ENCODE measurements around the gene TBC1D22A. TPM values are rescaled to one million over a fixed set of nuclear protein-coding genes. Genes with fewer than 3 reads are reported as not detected.

The TBC1D22A gene
- polyA plus RNA-seq, 1 of the 3 experiments (the other 2 are of a cell fraction) = 16.5 TPM

DNA sequence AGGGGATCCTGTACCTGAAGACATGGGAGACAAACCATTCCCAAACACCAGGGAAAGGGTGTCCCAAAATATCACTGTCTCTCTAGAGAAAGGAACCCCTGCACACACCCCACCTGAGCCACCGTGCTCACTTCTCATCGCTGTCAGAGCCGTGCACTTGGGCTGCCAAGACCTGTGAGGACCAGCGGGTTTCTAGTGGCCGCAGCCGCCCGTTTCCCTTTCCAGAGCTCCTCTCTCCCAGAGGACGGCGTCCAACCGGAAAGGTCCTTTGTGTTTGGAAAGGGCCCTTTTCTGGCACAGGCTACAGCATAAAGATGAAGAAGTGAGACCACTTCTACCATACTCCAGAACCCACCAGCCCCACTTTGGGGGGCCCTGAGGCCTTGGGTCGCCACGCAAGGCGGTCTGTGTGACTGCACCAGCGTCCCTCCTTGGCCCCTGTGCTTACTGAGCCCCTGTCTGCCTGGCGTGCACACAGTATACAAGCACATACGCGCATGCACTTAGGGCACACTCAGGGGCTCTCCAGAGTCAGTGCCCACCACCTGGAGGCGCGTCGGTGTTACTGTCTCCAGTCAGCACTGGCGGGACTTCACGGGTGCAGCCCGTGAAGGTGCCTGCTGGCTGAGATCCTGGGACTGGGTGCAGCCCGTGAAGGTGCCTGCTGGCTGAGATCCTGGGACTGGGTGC, 381.8 kb downstream of the TBC1D22A start:
- Histone ChIP-seq H3K36me3 (replicated peaks in 1 of 2; ENCODE audit: control insufficient read depth in 1 of 2, insufficient read depth in 2 of 2, low read length in 1 of 2) (no peaks in the 10 kb centered on the region), H3K4me3 (ENCODE audit: low read depth in 2 of 2, low read length in 1 of 2) (no peak overlapping the region), H3K27me3 (ENCODE audit: insufficient read depth) (no peaks in the 10 kb centered on the region), H3F3A (replicated peaks; ENCODE audit: insufficient read depth) (no peaks in the 10 kb centered on the region), H3K27ac (ENCODE audit: low read depth in 2 of 2, low read length in 1 of 2) (no peak overlapping the region), H2AFZ (ENCODE audit: low read depth) (no peak overlapping the region), H3K9me3 (no peaks in the 10 kb centered on the region), H3K4me1 (ENCODE audit: control insufficient read depth in 1 of 2, insufficient read depth in 2 of 2, low read depth in 1 of 2, low read length in 1 of 2) (peaks cover 0 to 38% of the 10 kb centered on the region in 2 experiments; a peak in 1 of 4 replicates), H3K4me2 (no peak overlapping the region), H3K9ac (no peak overlapping the region), H3K79me2 (ENCODE audit: insufficient read depth) (no peaks in the 10 kb centered on the region), H3K9me2 (no peaks in the 10 kb centered on the region), H4K20me1 (ENCODE audit: insufficient read depth) (no peaks in the 10 kb centered on the region)
- DNase-seq = no peak
- WGBS (ENCODE audit: low lambda C conversion rate) = 96% methylated on average over 16 of the region's 24 CpGs
- ChIA-PET CTCF (no interaction called here), POLR2A (no interaction called here)
- TF ChIP-seq CHD2 (IDR thresholded peaks at IDR 0.05; ENCODE audit: low read length, partially characterized antibody) = no peak
- TF ChIP-seq, protein P1, sequence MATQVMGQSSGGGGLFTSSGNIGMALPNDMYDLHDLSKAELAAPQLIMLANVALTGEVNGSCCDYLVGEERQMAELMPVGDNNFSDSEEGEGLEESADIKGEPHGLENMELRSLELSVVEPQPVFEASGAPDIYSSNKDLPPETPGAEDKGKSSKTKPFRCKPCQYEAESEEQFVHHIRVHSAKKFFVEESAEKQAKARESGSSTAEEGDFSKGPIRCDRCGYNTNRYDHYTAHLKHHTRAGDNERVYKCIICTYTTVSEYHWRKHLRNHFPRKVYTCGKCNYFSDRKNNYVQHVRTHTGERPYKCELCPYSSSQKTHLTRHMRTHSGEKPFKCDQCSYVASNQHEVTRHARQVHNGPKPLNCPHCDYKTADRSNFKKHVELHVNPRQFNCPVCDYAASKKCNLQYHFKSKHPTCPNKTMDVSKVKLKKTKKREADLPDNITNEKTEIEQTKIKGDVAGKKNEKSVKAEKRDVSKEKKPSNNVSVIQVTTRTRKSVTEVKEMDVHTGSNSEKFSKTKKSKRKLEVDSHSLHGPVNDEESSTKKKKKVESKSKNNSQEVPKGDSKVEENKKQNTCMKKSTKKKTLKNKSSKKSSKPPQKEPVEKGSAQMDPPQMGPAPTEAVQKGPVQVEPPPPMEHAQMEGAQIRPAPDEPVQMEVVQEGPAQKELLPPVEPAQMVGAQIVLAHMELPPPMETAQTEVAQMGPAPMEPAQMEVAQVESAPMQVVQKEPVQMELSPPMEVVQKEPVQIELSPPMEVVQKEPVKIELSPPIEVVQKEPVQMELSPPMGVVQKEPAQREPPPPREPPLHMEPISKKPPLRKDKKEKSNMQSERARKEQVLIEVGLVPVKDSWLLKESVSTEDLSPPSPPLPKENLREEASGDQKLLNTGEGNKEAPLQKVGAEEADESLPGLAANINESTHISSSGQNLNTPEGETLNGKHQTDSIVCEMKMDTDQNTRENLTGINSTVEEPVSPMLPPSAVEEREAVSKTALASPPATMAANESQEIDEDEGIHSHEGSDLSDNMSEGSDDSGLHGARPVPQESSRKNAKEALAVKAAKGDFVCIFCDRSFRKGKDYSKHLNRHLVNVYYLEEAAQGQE (IDR thresholded peaks at IDR 0.05; ENCODE audit: low read depth, low read length) = no peak

DNA sequence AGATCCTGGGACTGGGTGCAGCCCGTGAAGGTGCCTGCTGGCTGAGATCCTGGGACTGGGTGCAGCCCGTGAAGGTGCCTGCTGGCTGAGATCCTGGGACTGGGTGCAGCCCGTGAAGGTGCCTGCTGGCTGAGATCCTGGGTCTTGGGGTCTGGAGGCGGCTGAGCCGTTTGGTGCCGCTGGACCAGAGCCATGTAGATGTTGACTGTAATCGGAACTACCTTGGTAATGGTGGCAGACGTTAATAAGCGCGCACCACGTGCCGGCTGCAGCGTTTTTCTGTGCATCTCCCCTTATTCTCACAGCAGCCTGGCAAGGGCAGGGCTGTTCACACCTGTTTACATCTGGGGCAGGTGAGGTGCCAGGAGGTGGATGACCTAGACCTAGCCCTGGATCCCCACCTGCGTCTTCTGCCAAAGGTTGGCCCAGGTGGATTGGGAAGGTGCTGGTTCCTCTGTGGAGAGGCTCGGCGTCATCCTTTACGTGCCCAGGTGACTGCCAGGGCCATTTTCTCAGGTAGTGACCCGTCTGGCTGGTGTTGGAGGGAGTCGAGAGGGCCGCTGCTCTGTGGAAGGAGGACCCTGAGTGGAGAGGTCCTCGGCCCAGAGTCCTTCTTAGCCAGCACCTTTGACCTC, 382.5 kb downstream of the TBC1D22A start:
- no peak for DNase-seq
- ChIA-PET POLR2A (no interaction called here), CTCF (no interaction called here)
- Histone ChIP-seq H3F3A (replicated peaks; ENCODE audit: insufficient read depth) (no peaks in the 10 kb centered on the region), H3K4me2 (no peak overlapping the region), H3K9me3 (no peaks in the 10 kb centered on the region), H3K9ac (no peak overlapping the region), H3K36me3 (replicated peaks in 1 of 2; ENCODE audit: control insufficient read depth in 1 of 2, insufficient read depth in 2 of 2, low read length in 1 of 2) (no peaks in the 10 kb centered on the region), H3K27me3 (ENCODE audit: insufficient read depth) (no peaks in the 10 kb centered on the region), H3K27ac (ENCODE audit: low read depth in 2 of 2, low read length in 1 of 2) (no peak overlapping the region), H3K4me1 (ENCODE audit: control insufficient read depth in 1 of 2, insufficient read depth in 2 of 2, low read depth in 1 of 2, low read length in 1 of 2) (peaks cover 0 to 37% of the 10 kb centered on the region in 2 experiments; a peak in 1 of 4 replicates), H3K79me2 (ENCODE audit: insufficient read depth) (no peaks in the 10 kb centered on the region), H4K20me1 (ENCODE audit: insufficient read depth) (no peaks in the 10 kb centered on the region), H2AFZ (ENCODE audit: low read depth) (no peak overlapping the region), H3K4me3 (ENCODE audit: low read depth in 2 of 2, low read length in 1 of 2) (no peak overlapping the region), H3K9me2 (no peaks in the 10 kb centered on the region)
- 94% methylated on average over 18 of the region's 21 CpGs for WGBS (ENCODE audit: low lambda C conversion rate)
- TF ChIP-seq TAF1 (IDR thresholded peaks at IDR 0.05; ENCODE audit: borderline replicate concordance, low read depth, low read length) = no peak
- TF ChIP-seq TEAD4 (IDR thresholded peaks at IDR 0.05; ENCODE audit: borderline replicate concordance, insufficient read depth) = no peak
- no peak for TF ChIP-seq MXI1 (IDR thresholded peaks at IDR 0.05; ENCODE audit: low read depth, low read length)
- TF ChIP-seq, protein P2, sequence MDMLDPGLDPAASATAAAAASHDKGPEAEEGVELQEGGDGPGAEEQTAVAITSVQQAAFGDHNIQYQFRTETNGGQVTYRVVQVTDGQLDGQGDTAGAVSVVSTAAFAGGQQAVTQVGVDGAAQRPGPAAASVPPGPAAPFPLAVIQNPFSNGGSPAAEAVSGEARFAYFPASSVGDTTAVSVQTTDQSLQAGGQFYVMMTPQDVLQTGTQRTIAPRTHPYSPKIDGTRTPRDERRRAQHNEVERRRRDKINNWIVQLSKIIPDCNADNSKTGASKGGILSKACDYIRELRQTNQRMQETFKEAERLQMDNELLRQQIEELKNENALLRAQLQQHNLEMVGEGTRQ (IDR thresholded peaks at IDR 0.05; ENCODE audit: borderline replicate concordance, low read depth, low read length) = no peak
